Cardiac septum (tissue), 1 donor: ENCODE data around the gene ENPP3. TPM values are rescaled to one million over a fixed set of nuclear protein-coding genes. Genes with fewer than 3 reads are reported as not detected.

Experiments
- DNase-seq: peaks from one replicate; pipeline ENCODE4 v3.0.0-alpha.2; 2020; ENCODE audit warnings: low spot score
- intact Hi-C: fragments of 100-400 bp; cut with DNase I; formaldehyde crosslinking; loops from one replicate; pipeline ENCODE4 v1.14.0; 2022
- total RNA-seq: library from RNA; stranded (reverse); fragmentation: NEBNext Ultra II Directional; extraction: Animal tissue kit (Norgen Biotek cat#: 25700); gene quantifications from one replicate; pipeline ENCODE4 v1.2.1, GENCODE V29; 2021
- donor health status: DM: no; HTN: no; CAD: no.

The ENPP3 gene
- total RNA-seq, 1 donor from 2014 or later, result 0.16 TPM

GRCh38 chr6:131641554-131641953 lies 4.5 kb downstream of the ENPP3 start:
- intact Hi-C loops, result no loop called here
- no peak for DNase-seq

- intact Hi-C loops, result no loop called here
- no peak for DNase-seq
These were observed 5.5 kb downstream of the ENPP3 start for GRCh38 chr6:131642565-131642964.

GRCh38 chr6:131642987-131643611 lies 6.0 kb downstream of the ENPP3 start:
- no peak for DNase-seq
- intact Hi-C loops, result no loop called here

- intact Hi-C loops, result no loop called here
- no peak for DNase-seq
These were observed 6.9 kb downstream of the ENPP3 start for GRCh38 chr6:131643855-131644460.

GRCh38 chr6:131644921-131645320 lies 7.8 kb downstream of the ENPP3 start:
- no peak for DNase-seq
- intact Hi-C loops, result no loop called here

GRCh38 chr6:131645846-131646245 lies 8.7 kb downstream of the ENPP3 start:
- DNase-seq, result no peak
- intact Hi-C loops, result no loop called here

- no peak for DNase-seq
- intact Hi-C loops, result no loop called here
These were observed 9.2 kb downstream of the ENPP3 start for GRCh38 chr6:131646249-131646670.

GRCh38 chr6:131651782-131652181 lies 14.7 kb downstream of the ENPP3 start:
- DNase-seq, result no peak
- intact Hi-C loops, result no loop called here

GRCh38 chr6:131652472-131652871 lies 15.4 kb downstream of the ENPP3 start:
- intact Hi-C loops, result no loop called here

GRCh38 chr6:131654326-131654725 lies 17.2 kb downstream of the ENPP3 start:
- intact Hi-C loops, result no loop called here
- DNase-seq, result no peak

More at GRCh38 chr6:131652472-131652871, 15.4 kb downstream of the ENPP3 start:
- DNase-seq, result no peak

- intact Hi-C loops, result no loop called here
- no peak for DNase-seq
These were observed 18.3 kb downstream of the ENPP3 start for GRCh38 chr6:131655387-131655786.

GRCh38 chr6:131655951-131656350 lies 18.8 kb downstream of the ENPP3 start:
- intact Hi-C loops, result no loop called here
- DNase-seq, result no peak

GRCh38 chr6:131656667-131657066 lies 19.6 kb downstream of the ENPP3 start:
- intact Hi-C loops, result no loop called here

GRCh38 chr6:131657222-131657621 lies 20.1 kb downstream of the ENPP3 start:
- no peak for DNase-seq
- intact Hi-C loops, result no loop called here

More at GRCh38 chr6:131656667-131657066, 19.6 kb downstream of the ENPP3 start:
- DNase-seq, result no peak

GRCh38 chr6:131657630-131658111 lies 20.6 kb downstream of the ENPP3 start:
- intact Hi-C loops, result no loop called here
- DNase-seq, result no peak

GRCh38 chr6:131658287-131658686 lies 21.2 kb downstream of the ENPP3 start:
- DNase-seq, result no peak
- intact Hi-C loops, result no loop called here

- no peak for DNase-seq
- intact Hi-C loops, result no loop called here
These were observed 23.1 kb downstream of the ENPP3 start for GRCh38 chr6:131660195-131660594.

- no peak for DNase-seq
- intact Hi-C loops, result no loop called here
These were observed 26.6 kb downstream of the ENPP3 start for GRCh38 chr6:131663578-131664165.

- DNase-seq, result no peak
- intact Hi-C loops, result no loop called here
These were observed 32.8 kb downstream of the ENPP3 start for GRCh38 chr6:131669891-131670290.

- no peak for DNase-seq
- intact Hi-C loops, result no loop called here
These were observed 36.1 kb downstream of the ENPP3 start for GRCh38 chr6:131673184-131673583.

GRCh38 chr6:131678442-131678841 lies 41.3 kb downstream of the ENPP3 start:
- intact Hi-C loops, result no loop called here
- no peak for DNase-seq
